ENCODE measurements around the gene CRELD1.
"Not testable (repeated sequence)": the region's sequence is repeated elsewhere in the genome, so short reads cannot be mapped to it uniquely, and the experiment has no call there.

Gene CRELD1

GRCh38 chr3:9933561-9934234, at the start of gene CRELD1:
TSS of gene CRELD1 (plus strand) at chr3:9933834. CDS start at chr3:9934439, 605 bp downstream.
- peak; percentile 93 to 96 for DNase-seq (ENCODE audit: low read depth in 2 of 2)

GRCh38 chr3:9884555-9885165, 49.0 kb upstream of the CRELD1 start:
- no peak for DNase-seq (ENCODE audit: low read depth in 2 of 2)

GRCh38 chr3:9886328-9886727, 47.3 kb upstream of the CRELD1 start:
- no peak for DNase-seq (ENCODE audit: low read depth in 2 of 2)

- no peak for DNase-seq (ENCODE audit: low read depth in 2 of 2)
Observed at GRCh38 chr3:9887480-9887879, 46.2 kb upstream of the CRELD1 start.

GRCh38 chr3:9888540-9888939, 45.1 kb upstream of the CRELD1 start:
- no peak for DNase-seq (ENCODE audit: low read depth in 2 of 2)

- DNase-seq (ENCODE audit: low read depth in 2 of 2) = no peak
Observed at GRCh38 chr3:9889405-9889804, 44.2 kb upstream of the CRELD1 start.

- DNase-seq (ENCODE audit: low read depth in 2 of 2) = peak; percentile 84 to 85
Observed at GRCh38 chr3:9890249-9891071, 43.2 kb upstream of the CRELD1 start, which contains the start of gene JAGN1. TSS of gene JAGN1 (plus strand) at chr3:9890610. CDS start at chr3:9890723, 113 bp downstream.

- no peak for DNase-seq (ENCODE audit: low read depth in 2 of 2)
Observed at GRCh38 chr3:9891072-9891622, 42.5 kb upstream of the CRELD1 start.

- no peak for DNase-seq (ENCODE audit: low read depth in 2 of 2)
Observed at GRCh38 chr3:9893739-9894138, 39.9 kb upstream of the CRELD1 start.

- not testable (repeated sequence) for DNase-seq (ENCODE audit: low read depth in 2 of 2)
Observed at GRCh38 chr3:9895715-9896114, 37.9 kb upstream of the CRELD1 start.

GRCh38 chr3:9896755-9897407, 36.8 kb upstream of the CRELD1 start:
- DNase-seq (ENCODE audit: low read depth in 2 of 2) = not testable (repeated sequence)

GRCh38 chr3:9897408-9898372, 35.9 kb upstream of the CRELD1 start:
- DNase-seq (ENCODE audit: low read depth in 2 of 2) = no peak

GRCh38 chr3:9898467-9899241, 35.0 kb upstream of the CRELD1 start:
- no peak for DNase-seq (ENCODE audit: low read depth in 2 of 2)

GRCh38 chr3:9899289-9899791, 34.3 kb upstream of the CRELD1 start:
- no peak for DNase-seq (ENCODE audit: low read depth in 2 of 2)

GRCh38 chr3:9900965-9901415, 32.6 kb upstream of the CRELD1 start:
- not testable (repeated sequence) for DNase-seq (ENCODE audit: low read depth in 2 of 2)

GRCh38 chr3:9901967-9902366, 31.7 kb upstream of the CRELD1 start:
- DNase-seq (ENCODE audit: low read depth in 2 of 2) = no peak

- DNase-seq (ENCODE audit: low read depth in 2 of 2) = no peak
Observed at GRCh38 chr3:9902372-9903237, 31.0 kb upstream of the CRELD1 start, which contains the start of gene IL17RE. TSS of gene IL17RE (plus strand) at chr3:9902848. CDS start at chr3:9902933, 85 bp downstream.

GRCh38 chr3:9903238-9903624, 30.4 kb upstream of the CRELD1 start:
- no peak for DNase-seq (ENCODE audit: low read depth in 2 of 2)

All from stimulated activated CD4-positive, alpha-beta T cell treated with anti-CD3 and anti-CD28 coated beads, Interleukin-15, amount 100 ng/mL, for 48 hours (primary cell).